Measurements from ENCODE around the gene PAQR8. TPM values are rescaled to one million over a fixed set of nuclear protein-coding genes. Genes with fewer than 3 reads are reported as not detected.

PAQR8 gene
- total RNA-seq, 1 donor from 2014 or later: 21.2 TPM

- Mint-ChIP-seq H3K27ac (no peak overlapping the region), H3K9me3 (no peaks in the 10 kb centered on the region), H3K4me3 (no peak overlapping the region), H3K27me3 (no peaks in the 10 kb centered on the region), H3K36me3 (peaks cover 4% of the 10 kb centered on the region), H3K4me1 (ENCODE audit: unreplicated experiment) (peaks cover 17% of the 10 kb centered on the region)
- no peak for TF ChIP-seq CTCF (conservative IDR thresholded peaks at IDR 0.05)
- DNase-seq (ENCODE audit: extremely low spot score, unreplicated experiment): no peak
Observed at GRCh38 chr6:52393780-52394179, 31.8 kb downstream of the PAQR8 start.

- H3K9me3 Mint-ChIP-seq: no peaks in the 10 kb centered on the region
- peaks cover 4% of the 10 kb centered on the region for H3K36me3 Mint-ChIP-seq
- H3K27ac Mint-ChIP-seq: no peak overlapping the region
- peaks cover 14% of the 10 kb centered on the region for H3K4me1 Mint-ChIP-seq (ENCODE audit: unreplicated experiment)
- no peaks in the 10 kb centered on the region for H3K27me3 Mint-ChIP-seq
- H3K4me3 Mint-ChIP-seq: no peak overlapping the region
- no peak for DNase-seq (ENCODE audit: extremely low spot score, unreplicated experiment)
- no peak for TF ChIP-seq CTCF (conservative IDR thresholded peaks at IDR 0.05)
Observed at GRCh38 chr6:52394251-52394666, 32.3 kb downstream of the PAQR8 start.

- H3K27me3 Mint-ChIP-seq: no peaks in the 10 kb centered on the region
- H3K4me1 Mint-ChIP-seq (ENCODE audit: unreplicated experiment): peaks cover 4% of the 10 kb centered on the region
- no peak overlapping the region for H3K27ac Mint-ChIP-seq
- TF ChIP-seq CTCF (conservative IDR thresholded peaks at IDR 0.05): no peak
- H3K9me3 Mint-ChIP-seq: no peaks in the 10 kb centered on the region
- H3K36me3 Mint-ChIP-seq: peaks cover 4% of the 10 kb centered on the region
- H3K4me3 Mint-ChIP-seq: no peak overlapping the region
- DNase-seq (ENCODE audit: extremely low spot score, unreplicated experiment): no peak
Observed at GRCh38 chr6:52395969-52396368, 34.0 kb downstream of the PAQR8 start.

GRCh38 chr6:52399511-52400312, 37.8 kb downstream of the PAQR8 start:
- Mint-ChIP-seq H3K4me1 (ENCODE audit: unreplicated experiment) (peaks cover 4% of the 10 kb centered on the region), H3K9me3 (no peaks in the 10 kb centered on the region), H3K36me3 (peaks cover 13% of the 10 kb centered on the region), H3K4me3 (no peak overlapping the region), H3K27me3 (no peaks in the 10 kb centered on the region), H3K27ac (no peak overlapping the region)
- peak; percentile 88 for TF ChIP-seq CTCF (conservative IDR thresholded peaks at IDR 0.05)
- DNase-seq (ENCODE audit: extremely low spot score, unreplicated experiment): no peak

GRCh38 chr6:52400313-52401041, 38.5 kb downstream of the PAQR8 start:
- no peak for DNase-seq (ENCODE audit: extremely low spot score, unreplicated experiment)
- no peaks in the 10 kb centered on the region for H3K9me3 Mint-ChIP-seq
- H3K4me1 Mint-ChIP-seq (ENCODE audit: unreplicated experiment): peaks cover 4% of the 10 kb centered on the region
- H3K27me3 Mint-ChIP-seq: no peaks in the 10 kb centered on the region
- no peak for TF ChIP-seq CTCF (conservative IDR thresholded peaks at IDR 0.05)
- peaks cover 13% of the 10 kb centered on the region for H3K36me3 Mint-ChIP-seq
- H3K4me3 Mint-ChIP-seq: no peak overlapping the region
- H3K27ac Mint-ChIP-seq: no peak overlapping the region
